Hematopoietic multipotent progenitor cell treated with erythropoietin and hydrocortisone succinate and interleukin-3 and kit ligand, for 4 days (in vitro differentiated cells): ENCODE measurements around the gene NRCAM.
A peak's percentile ranks its signal among the peaks of the same experiment; 100 is the strongest.

ENCODE experiments used
- DNase-seq: peaks from one replicate; pipeline ENCODE4 v3.0.0-alpha.2; 2015

Gene NRCAM

GRCh38 chr7:108457871-108458270 lies 1.6 kb upstream of the NRCAM start:
- DNase-seq: no peak

GRCh38 chr7:108456845-108457540 lies 757 bp upstream of the NRCAM start:
- peak; percentile 4 for DNase-seq

- no peak for DNase-seq
These were observed 662 bp downstream of the NRCAM start for GRCh38 chr7:108455551-108455997.

GRCh38 chr7:108454674-108455550 lies 1.3 kb downstream of the NRCAM start:
- DNase-seq: peak; percentile 21

- no peak for DNase-seq
These were observed 1.9 kb downstream of the NRCAM start for GRCh38 chr7:108454317-108454673.

- DNase-seq: no peak
These were observed 2.9 kb downstream of the NRCAM start for GRCh38 chr7:108453320-108453719.

- peak; percentile 63 for DNase-seq
These were observed 3.5 kb downstream of the NRCAM start for GRCh38 chr7:108452707-108453106.

GRCh38 chr7:108451296-108451848 lies 4.9 kb downstream of the NRCAM start:
- DNase-seq: no peak

- no peak for DNase-seq
These were observed 6.1 kb downstream of the NRCAM start for GRCh38 chr7:108450160-108450559.

GRCh38 chr7:108449521-108449920 lies 6.7 kb downstream of the NRCAM start:
- no peak for DNase-seq

GRCh38 chr7:108448584-108449505 lies 7.4 kb downstream of the NRCAM start:
- DNase-seq: no peak

GRCh38 chr7:108442039-108442568 lies 14.1 kb downstream of the NRCAM start:
- no peak for DNase-seq

- no peak for DNase-seq
These were observed 14.8 kb downstream of the NRCAM start for GRCh38 chr7:108441392-108441955.

GRCh38 chr7:108440613-108441012 lies 15.6 kb downstream of the NRCAM start:
- DNase-seq: no peak

- DNase-seq: no peak
These were observed 19.3 kb downstream of the NRCAM start for GRCh38 chr7:108436906-108437305.

GRCh38 chr7:108434010-108434409 lies 22.2 kb downstream of the NRCAM start:
- no peak for DNase-seq

- no peak for DNase-seq
These were observed 25.1 kb downstream of the NRCAM start for GRCh38 chr7:108431099-108431498.

GRCh38 chr7:108430664-108431063 lies 25.6 kb downstream of the NRCAM start:
- DNase-seq: no peak

- DNase-seq: no peak
These were observed 28.5 kb downstream of the NRCAM start for GRCh38 chr7:108427766-108428165.

- DNase-seq: no peak
These were observed 30.4 kb downstream of the NRCAM start for GRCh38 chr7:108425714-108426275.

GRCh38 chr7:108424013-108424412 lies 32.2 kb downstream of the NRCAM start:
- no peak for DNase-seq
